H1 (cell line): Measurements from ENCODE around the gene SCAMP3. TPM values are rescaled to one million over a fixed set of nuclear protein-coding genes. Genes with fewer than 3 reads are reported as not detected.

ENCODE experiments used
- polyA plus RNA-seq, 7 experiments: library from polyadenylated mRNA; depleted of rRNA in 3 of 7; stranded (reverse) in 5 of 7; unstranded in 2 of 7; fragments of >200 nt in 5 of 7; fragments of 200-250 nt in 2 of 7; gene quantifications; 1 replicate in 5 of 7; 2 replicates in 1 of 7; 4 replicates in 1 of 7; pipeline versions ENCODE4 v1.2.1 to v1.2.3, GENCODE V29; 2011 to 2013; ENCODE audit warnings: missing spikeins in 2 of 7, mixed read lengths in 2 of 7
- total RNA-seq: library from RNA; stranded (reverse); fragmentation: NEBNext Ultra II Directional; extraction: Animal tissue kit (Norgen Biotek cat#: 25700); gene quantifications from 2 replicates; pipeline ENCODE4 v1.2.1, GENCODE V29; 2021
- TF ChIP-seq, protein P1 (sequence below), 3 experiments: IDR thresholded peaks; 1 replicate in 2 of 3; 2 replicates in 1 of 3; pipeline versions ENCODE4 v1.5.1 to v1.6.1; 2011; ENCODE audit warnings: low read length in 3 of 3, mild to moderate bottlenecking in 3 of 3, inconsistent platforms in 2 of 3, low read depth in 1 of 3, moderate library complexity in 1 of 3; ENCODE audit not compliant: insufficient read depth in 1 of 3; ENCODE audit errors: control extremely low read depth in 1 of 3

SCAMP3 gene
- total and polyA plus RNA-seq, 2 of the 8 experiments (the other 6 are each of a cell fraction or from before 2014, with no cell fraction given) = 48.9 to 143 TPM

- TF ChIP-seq, protein P1, sequence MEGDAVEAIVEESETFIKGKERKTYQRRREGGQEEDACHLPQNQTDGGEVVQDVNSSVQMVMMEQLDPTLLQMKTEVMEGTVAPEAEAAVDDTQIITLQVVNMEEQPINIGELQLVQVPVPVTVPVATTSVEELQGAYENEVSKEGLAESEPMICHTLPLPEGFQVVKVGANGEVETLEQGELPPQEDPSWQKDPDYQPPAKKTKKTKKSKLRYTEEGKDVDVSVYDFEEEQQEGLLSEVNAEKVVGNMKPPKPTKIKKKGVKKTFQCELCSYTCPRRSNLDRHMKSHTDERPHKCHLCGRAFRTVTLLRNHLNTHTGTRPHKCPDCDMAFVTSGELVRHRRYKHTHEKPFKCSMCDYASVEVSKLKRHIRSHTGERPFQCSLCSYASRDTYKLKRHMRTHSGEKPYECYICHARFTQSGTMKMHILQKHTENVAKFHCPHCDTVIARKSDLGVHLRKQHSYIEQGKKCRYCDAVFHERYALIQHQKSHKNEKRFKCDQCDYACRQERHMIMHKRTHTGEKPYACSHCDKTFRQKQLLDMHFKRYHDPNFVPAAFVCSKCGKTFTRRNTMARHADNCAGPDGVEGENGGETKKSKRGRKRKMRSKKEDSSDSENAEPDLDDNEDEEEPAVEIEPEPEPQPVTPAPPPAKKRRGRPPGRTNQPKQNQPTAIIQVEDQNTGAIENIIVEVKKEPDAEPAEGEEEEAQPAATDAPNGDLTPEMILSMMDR (IDR thresholded peaks at IDR 0.05; ENCODE audit: control extremely low read depth in 1 of 3, insufficient read depth in 1 of 3, low read depth in 1 of 3, low read length in 3 of 3) = no peak
Measured at GRCh38 chr1:155300553-155301329, 38.6 kb upstream of the SCAMP3 start (continued).
